Measurements from ENCODE around the gene SRCAP. TPM values are rescaled to one million over a fixed set of nuclear protein-coding genes. Genes with fewer than 3 reads are reported as not detected.
"Not testable (repeated sequence)": the region's sequence is repeated elsewhere in the genome, so short reads cannot be mapped to it uniquely, and the experiment has no call there.

The SRCAP gene
- total and polyA plus RNA-seq, 11 donors: 22.9 to 51.2 (median 39.7) TPM

- DNase-seq (peak in 1 of 5 donors; percentile 15), ATAC-seq (no peak)
- peaks cover 5 to 32% (median 13%) of the 10 kb centered on the region in 12 donors for H3K4me1 ChIP-seq
- no peaks in the 10 kb centered on the region for H3K9me3 ChIP-seq
- intact Hi-C loops (cut with DNase I): loop anchor here in 5 of 10 donors (5.0 kb wide), 4 partner anchors 33 to 67 kb away; partner anchors contain the start of genes CFAP119 (in 1 of the 5), FBRS (in 1 of the 5), PHKG2 (in 1 of the 5) and RNF40 (in 1 of the 5)
- TF ChIP-seq CTCF (IDR thresholded peaks at IDR 0.05): no peak
- TF ChIP-seq POLR2A (IDR thresholded peaks at IDR 0.05): no peak
- no peaks in the 10 kb centered on the region for H3K27me3 ChIP-seq
- WGBS, 4 donors: 81 to 87% (median 84%) methylated on average over 11 of the region's 11 CpGs
- H3K36me3 ChIP-seq: peaks cover 0 to 6% (median 3%) of the 10 kb centered on the region in 9 donors
- H3K27ac ChIP-seq: no peak overlapping the region
- H3K4me3 ChIP-seq: no peak overlapping the region
Observed at GRCh38 chr16:30694926-30695693, 3.9 kb upstream of the SRCAP start.

GRCh38 chr16:30696646-30697045 lies 2.3 kb upstream of the SRCAP start:
- Histone ChIP-seq H3K4me1 (peaks cover 6 to 45% (median 27%) of the 10 kb centered on the region in 12 donors), H3K36me3 (peaks cover 0 to 21% (median 18%) of the 10 kb centered on the region in 9 donors)
- 91 to 99% (median 97%) methylated on average over 3 of the region's 3 CpGs for WGBS, 4 donors
- H3K4me3 ChIP-seq, H3K9me3 ChIP-seq, H3K27ac ChIP-seq, ATAC-seq, H3K27me3 ChIP-seq: not testable (repeated sequence)
- intact Hi-C loops (cut with DNase I): loop anchor here in 5 of 10 donors (5.0 kb wide), 4 partner anchors 34 to 66 kb away; partner anchors contain the start of genes CFAP119 (in 1 of the 5), FBRS (in 1 of the 5), PHKG2 (in 1 of the 5) and RNF40 (in 1 of the 5)
- peak in 1 of 5 donors; percentile 11 for DNase-seq

GRCh38 chr16:30697264-30698138 lies 1.5 kb upstream of the SRCAP start:
- TF ChIP-seq CTCF (IDR thresholded peaks at IDR 0.05): no peak
- peak; percentile 93 to 97 (median 94) for ATAC-seq
- 12 to 26% (median 17%) methylated on average over 14 to 26 of the region's 26 CpGs for WGBS, 4 donors

GRCh38 chr16:30698139-30698815 lies 694 bp upstream of the SRCAP start:
- DNase-seq (peak; percentile 99 to 100 (median 99)), ATAC-seq (peak; percentile 82 to 90 (median 88))
- no peaks in the 10 kb centered on the region for H3K27me3 ChIP-seq
- peak; percentile 23 to 85 for TF ChIP-seq POLR2A (IDR thresholded peaks at IDR 0.05)
- peak in 1 of 12 donors; percentile 8 for TF ChIP-seq CTCF (IDR thresholded peaks at IDR 0.05)
- H3K9me3 ChIP-seq: no peaks in the 10 kb centered on the region
- peaks cover 6 to 41% (median 28%) of the 10 kb centered on the region in 12 donors for H3K4me1 ChIP-seq
- intact Hi-C loops (cut with DNase I): loop anchor here in 7 of 10 donors (1.0 to 5.0 kb wide), 8 partner anchors 36 to 225 kb away; partner anchors contain the start of genes FBRS (in 5 of the 7), CFAP119 (in 1 of the 7), FBXL19 (in 1 of the 7) and PHKG2 (in 1 of the 7)
- H3K36me3 ChIP-seq: peaks cover 0 to 36% (median 32%) of the 10 kb centered on the region in 9 donors
- 0 to 2% (median 1%) methylated on average over 7 to 76 of the region's 76 CpGs for WGBS, 4 donors
- H3K27ac ChIP-seq: peak overlapping the region; percentile 95 to 100 (median 99)
- peak overlapping the region; percentile 79 to 100 (median 95) for H3K4me3 ChIP-seq

More at GRCh38 chr16:30697264-30698138, 1.5 kb upstream of the SRCAP start:
- intact Hi-C loops (cut with DNase I): loop anchor here in 7 of 10 donors (1.0 to 5.0 kb wide), 8 partner anchors 35 to 225 kb away; partner anchors contain the start of genes FBRS (in 5 of the 7), CFAP119 (in 1 of the 7), FBXL19 (in 1 of the 7) and PHKG2 (in 1 of the 7)
- Histone ChIP-seq H3K27ac (peak overlapping the region; percentile 95 to 100 (median 99)), H3K36me3 (peaks cover 0 to 29% (median 24%) of the 10 kb centered on the region in 9 donors), H3K27me3 (no peaks in the 10 kb centered on the region), H3K9me3 (no peaks in the 10 kb centered on the region), H3K4me3 (peak overlapping the region; percentile 79 to 100 (median 95)), H3K4me1 (peaks cover 6 to 45% (median 27%) of the 10 kb centered on the region in 12 donors)
- no peak for DNase-seq
